HepG2 (cell line): ENCODE measurements around the gene RPGRIP1. TPM values are rescaled to one million over a fixed set of nuclear protein-coding genes. Genes with fewer than 3 reads are reported as not detected.
A peak's percentile ranks its signal among the peaks of the same experiment; 100 is the strongest.

ENCODE experiments used
- AFF4 ChIP-seq: sonication (generic); formaldehyde crosslinking; IDR thresholded peaks from 2 replicates; pipeline ENCODE4 v1.4.0; 2020; ENCODE audit warnings: missing genetic modification reagents
- AGO2 ChIP-seq: fragments of 200-400 bp; formaldehyde crosslinking; optimal IDR thresholded peaks from 2 replicates; pipeline ENCODE3; 2017; ENCODE audit warnings: mild to moderate bottlenecking, low read depth, low read length, moderate library complexity
- CHD4 ChIP-seq: fragments of 200-600 bp; sonication (generic); IDR thresholded peaks from 2 replicates; pipeline ENCODE4 v1.7.0; 2017; ENCODE audit warnings: mild to moderate bottlenecking, low read length, borderline replicate concordance
- DNMT1 ChIP-seq: sonication (generic); formaldehyde crosslinking; IDR thresholded peaks from 2 replicates; pipeline ENCODE4 v1.5.1; 2020; ENCODE audit warnings: mild to moderate bottlenecking, missing genetic modification reagents
- HNF4A ChIP-seq: sonication (generic); formaldehyde crosslinking; IDR thresholded peaks from 2 replicates; pipeline ENCODE4 v1.4.0; 2020; ENCODE audit warnings: missing genetic modification reagents
- MXI1 ChIP-seq: IDR thresholded peaks from 3 replicates; pipeline ENCODE4 v1.6.1; 2012; ENCODE audit warnings: low read depth, low read length, inconsistent platforms, borderline replicate concordance
- MZF1 ChIP-seq: sonication (generic); formaldehyde crosslinking; IDR thresholded peaks from 2 replicates; pipeline ENCODE4 v1.8.1; 2023; ENCODE audit warnings: mild to moderate bottlenecking, missing genetic modification reagents, borderline replicate concordance
- PBX2 ChIP-seq: IDR thresholded peaks from 2 replicates; pipeline ENCODE4 v1.6.1; 2016; ENCODE audit warnings: control low read depth
- PHF5A ChIP-seq: IDR thresholded peaks from one replicate; pipeline ENCODE4 v1.6.1; 2018; ENCODE audit warnings: low read depth, missing genetic modification reagents; ENCODE audit not compliant: unreplicated experiment
- PPARG ChIP-seq: conservative IDR thresholded peaks from 2 replicates; pipeline ENCODE4 v1.6.1; 2016; ENCODE audit warnings: missing biosample characterization, missing genetic modification reagents
- RBFOX2 ChIP-seq: fragments of 200-400 bp; formaldehyde crosslinking; IDR thresholded peaks from 2 replicates; pipeline ENCODE4 v1.6.1; 2017; ENCODE audit warnings: low read depth, mild to moderate bottlenecking, low read length
- RBM22 ChIP-seq: fragments of 200-400 bp; formaldehyde crosslinking; optimal IDR thresholded peaks from 2 replicates; pipeline ENCODE3; 2017; ENCODE audit warnings: mild to moderate bottlenecking, low read length, moderate library complexity
- SMAD3 ChIP-seq: sonication (generic); formaldehyde crosslinking; IDR thresholded peaks from 2 replicates; pipeline ENCODE4 v1.4.0; 2020; ENCODE audit warnings: missing genetic modification reagents
- SPEN ChIP-seq: sonication (generic); formaldehyde crosslinking; IDR thresholded peaks from 2 replicates; pipeline ENCODE4 v1.5.1; 2020; ENCODE audit warnings: low read depth, mild to moderate bottlenecking, missing genetic modification reagents
- TMF1 ChIP-seq: sonication (generic); formaldehyde crosslinking; IDR thresholded peaks from 2 replicates; pipeline ENCODE4 v1.8.1; 2022; ENCODE audit warnings: low read depth, missing genetic modification reagents
- ZBTB42 ChIP-seq: sonication (generic); formaldehyde crosslinking; IDR thresholded peaks from 2 replicates; pipeline ENCODE4 v1.5.0; 2020; ENCODE audit warnings: mild to moderate bottlenecking, missing genetic modification reagents
- ZBTB43 ChIP-seq: sonication (generic); formaldehyde crosslinking; conservative IDR thresholded peaks from 2 replicates; pipeline ENCODE4 v1.4.0; 2020; ENCODE audit warnings: missing genetic modification reagents
- ZBTB7A ChIP-seq: sonication (generic); formaldehyde crosslinking; IDR thresholded peaks from 2 replicates; pipeline ENCODE4 v1.8.0; 2022; ENCODE audit warnings: mild to moderate bottlenecking, missing genetic modification reagents
- ZMAT5 ChIP-seq: sonication (generic); formaldehyde crosslinking; IDR thresholded peaks from 2 replicates; pipeline ENCODE4 v1.5.0; 2020; ENCODE audit warnings: mild to moderate bottlenecking, low read depth, missing genetic modification reagents, borderline replicate concordance
- ZNF20 ChIP-seq: sonication (generic); formaldehyde crosslinking; IDR thresholded peaks from 2 replicates; pipeline ENCODE4 v1.4.0; 2020; ENCODE audit warnings: mild to moderate bottlenecking, moderate library complexity, missing genetic modification reagents
- ZNF326 ChIP-seq: sonication (generic); formaldehyde crosslinking; IDR thresholded peaks from 2 replicates; pipeline ENCODE4 v1.4.0; 2020; ENCODE audit warnings: missing genetic modification reagents, borderline replicate concordance
- ZNF543 ChIP-seq: sonication (generic); formaldehyde crosslinking; IDR thresholded peaks from 2 replicates; pipeline ENCODE4 v1.4.0; 2020; ENCODE audit warnings: mild to moderate bottlenecking, missing genetic modification reagents
- ZNF660 ChIP-seq: sonication (generic); formaldehyde crosslinking; IDR thresholded peaks from 2 replicates; pipeline ENCODE4 v1.5.1; 2020; ENCODE audit warnings: mild to moderate bottlenecking, low read depth, missing genetic modification reagents, borderline replicate concordance
- ZNF747 ChIP-seq: sonication (generic); formaldehyde crosslinking; IDR thresholded peaks from 2 replicates; pipeline ENCODE4 v1.8.1; 2023; ENCODE audit warnings: missing genetic modification reagents, mild to moderate bottlenecking, borderline replicate concordance
- ZNF766 ChIP-seq: sonication (generic); formaldehyde crosslinking; IDR thresholded peaks from 2 replicates; pipeline ENCODE4 v1.5.0; 2020; ENCODE audit warnings: missing genetic modification reagents, borderline replicate concordance
- ZNF768 ChIP-seq: sonication (generic); formaldehyde crosslinking; IDR thresholded peaks from 2 replicates; pipeline ENCODE4 v1.4.0; 2020; ENCODE audit warnings: missing genetic modification reagents
- polyA plus RNA-seq, 8 experiments: library from polyadenylated mRNA; depleted of rRNA in 3 of 8; stranded (reverse) in 7 of 8; unstranded in 1 of 8; fragments of >200 nt; fragmentation: Illumina TruSeq in 4 of 8; extraction: Trizol in 4 of 8; gene quantifications; 2 replicates each; pipeline versions ENCODE4 v1.2.1 to v1.2.3, GENCODE V29; 2011 to 2016; ENCODE audit warnings: low read depth in 4 of 8, missing spikeins in 1 of 8, mixed read lengths in 1 of 8; ENCODE audit not compliant: insufficient read depth in 1 of 8
- total RNA-seq, 5 experiments: library from RNA; depleted of rRNA; stranded (reverse); fragments of >200 nt; fragmentation: Illumina TruSeq; extraction: Trizol; gene quantifications; 2 replicates each; pipeline ENCODE4 v1.2.3, GENCODE V29; 2016; ENCODE audit warnings: low read depth in 1 of 5

Gene RPGRIP1
- total and polyA plus RNA-seq, 2 of the 13 experiments (the other 11 are each of a cell fraction or from before 2014, with no cell fraction given) = 0.13 to 1.1 TPM

- TF ChIP-seq TMF1 (CRISPR knock-in tag) (no peak), ZNF543 (CRISPR knock-in tag) (peak; percentile 25; the same call in 1 of the 2 replicates), ZNF660 (CRISPR knock-in tag) (no peak), MZF1 (no peak), ZNF20 (CRISPR knock-in tag) (0 out of 2 replicates have a peak, but pooled peaks have one; percentile 74), DNMT1 (CRISPR knock-in tag) (no peak), HNF4A (CRISPR knock-in tag) (no peak), ZNF747 (CRISPR knock-in tag) (no peak), ZNF768 (CRISPR knock-in tag) (no peak), ZNF326 (CRISPR knock-in tag) (no peak), PHF5A (CRISPR knock-in tag) (no peak), ZNF766 (CRISPR knock-in tag) (no peak), SMAD3 (0 out of 2 replicates have a peak, but pooled peaks have one; percentile 11), SPEN (CRISPR knock-in tag) (no peak), AGO2 (peak; percentile 19), RBFOX2 (peak; percentile 54; the same call in 1 of the 2 replicates), ZBTB42 (CRISPR knock-in tag) (no peak), MXI1 (no peak), RBM22 (peak; percentile 80), AFF4 (CRISPR knock-in tag) (0 out of 2 replicates have a peak, but pooled peaks have one; percentile 31), CHD4 (no peak), ZBTB7A (CRISPR knock-in tag) (no peak), PPARG (CRISPR knock-in tag) (0 out of 2 replicates have a peak, but pooled peaks have one; percentile 9), PBX2 (peak; percentile 60), ZBTB43 (CRISPR knock-in tag) (no peak), ZMAT5 (CRISPR knock-in tag) (no peak)
Observed at GRCh38 chr14:21267431-21267845, 12.4 kb upstream of the RPGRIP1 start (continued).
